ENCODE measurements around the gene PCID2. TPM values are rescaled to one million over a fixed set of nuclear protein-coding genes. Genes with fewer than 3 reads are reported as not detected.

The PCID2 gene
- total and polyA plus RNA-seq, 2 of the 13 experiments (the other 11 are each of a cell fraction or from before 2014, with no cell fraction given), result 65.0 to 111 TPM

DNA sequence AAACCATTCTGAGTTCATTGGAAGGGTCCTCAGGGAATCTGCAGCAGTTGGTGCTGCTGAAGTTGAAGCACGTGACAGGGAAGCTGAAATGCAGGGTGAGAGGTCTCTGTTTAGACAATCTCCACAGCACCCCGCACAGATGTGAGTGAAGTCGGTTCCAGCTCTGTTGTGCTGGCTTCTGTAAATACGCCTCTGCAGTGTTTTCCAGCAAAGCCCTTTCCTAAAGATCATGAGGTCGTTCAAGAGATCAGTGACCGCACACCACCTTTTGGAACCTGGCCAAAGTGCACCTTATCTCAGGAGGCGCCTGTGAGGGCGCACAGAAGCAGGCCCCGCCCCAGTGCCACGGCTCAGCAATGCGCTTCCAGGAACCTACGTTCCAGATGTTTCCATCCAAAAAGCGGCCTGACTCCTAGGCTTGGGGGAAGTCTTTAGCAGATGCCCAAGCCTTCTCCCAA lies 11.7 kb upstream of the PCID2 start (continued):
- TF ChIP-seq ZNF225 (CRISPR knock-in tag; IDR thresholded peaks at IDR 0.05), result no peak
- TF ChIP-seq U2AF1 (optimal IDR thresholded peaks at IDR 0.05; ENCODE audit: low read depth, low read length), result no peak
- TF ChIP-seq HNF1A (IDR thresholded peaks at IDR 0.05; ENCODE audit: low read depth), result no peak
- TF ChIP-seq HNF1A (CRISPR knock-in tag; IDR thresholded peaks at IDR 0.05; ENCODE audit: borderline replicate concordance), result peak; percentile 55; the same call in 1 of the 2 replicates
- TF ChIP-seq HNRNPK (IDR thresholded peaks at IDR 0.05; ENCODE audit: low read depth, low read length, poor library complexity, severe bottlenecking), result no peak
- peak; percentile 26 for TF ChIP-seq AHDC1 (CRISPR knock-in tag; IDR thresholded peaks at IDR 0.05; ENCODE audit: borderline replicate concordance)
- no peak for TF ChIP-seq SMARCC2 (IDR thresholded peaks at IDR 0.05)
- peak; percentile 30; the same call in 1 of the 2 replicates for TF ChIP-seq KAT8 (CRISPR knock-in tag; IDR thresholded peaks at IDR 0.05)
- no peak for TF ChIP-seq ZNF644 (CRISPR knock-in tag; IDR thresholded peaks at IDR 0.05; ENCODE audit: low read depth)
- no peak for TF ChIP-seq SIX4 (CRISPR knock-in tag; IDR thresholded peaks at IDR 0.05)
- no peak for TF ChIP-seq ZBTB8A (CRISPR knock-in tag; IDR thresholded peaks at IDR 0.05; ENCODE audit: borderline replicate concordance, low read depth)
- peak; percentile 80 to 93 for TF ChIP-seq NR2F1 (CRISPR knock-in tag; IDR thresholded peaks at IDR 0.05)
- TF ChIP-seq PREB (CRISPR knock-in tag; IDR thresholded peaks at IDR 0.05), result no peak
- no peak for TF ChIP-seq E2F1 (CRISPR knock-in tag; IDR thresholded peaks at IDR 0.05)
- no peak for TF ChIP-seq ZSCAN20 (CRISPR knock-in tag; IDR thresholded peaks at IDR 0.05; ENCODE audit: borderline replicate concordance)
- TF ChIP-seq PPARG (CRISPR knock-in tag; conservative IDR thresholded peaks at IDR 0.05), result peak; percentile 43; the same call in 1 of the 2 replicates

Data from HepG2 (cell line).